ENCODE measurements around the gene LRRC45. TPM values are rescaled to one million over a fixed set of nuclear protein-coding genes. Genes with fewer than 3 reads are reported as not detected.

Gene LRRC45
- total and polyA plus RNA-seq, 9 of the 15 experiments (the other 6 are each of a cell fraction or from before 2014, with no cell fraction given) = 3.5 to 21.5 (median 11.2) TPM; not detected in 2

GRCh38 chr17:82065638-82066303 is 42.7 kb downstream of the LRRC45 start, which contains the start of gene DUS1L (continued):
- TF ChIP-seq E4F1 (CRISPR knock-in tag; IDR thresholded peaks at IDR 0.05; ENCODE audit: borderline replicate concordance) (no peak), ZBTB9 (CRISPR knock-in tag; IDR thresholded peaks at IDR 0.05) (peak; percentile 88), ZNF197 (CRISPR knock-in tag; IDR thresholded peaks at IDR 0.05; ENCODE audit: low read depth) (no peak), DDX20 (tag; IDR thresholded peaks at IDR 0.05; ENCODE audit: low read depth) (no peak), NR4A1 (CRISPR knock-in tag; IDR thresholded peaks at IDR 0.05) (peak; percentile 64; the same call in 1 of the 2 replicates), NR4A1 (tag; IDR thresholded peaks at IDR 0.05) (peak; percentile 84; the same call in 1 of the 2 replicates), PHF8 (IDR thresholded peaks at IDR 0.05; ENCODE audit: borderline replicate concordance, low read length) (peak; percentile 81; the same call in 1 of the 2 replicates), FUS (optimal IDR thresholded peaks at IDR 0.05; ENCODE audit: low read depth, low read length) (peak; percentile 57), ZNF444 (CRISPR knock-in tag; IDR thresholded peaks at IDR 0.05) (no peak), CHCHD3 (CRISPR knock-in tag; IDR thresholded peaks at IDR 0.05) (no peak), MAFK (IDR thresholded peaks at IDR 0.05; ENCODE audit: low read length) (no peak), ZNF24 (IDR thresholded peaks at IDR 0.05) (peak; percentile 35; the same call in 1 of the 2 replicates), NCOA1 (IDR thresholded peaks at IDR 0.05; ENCODE audit: low read depth) (peak; percentile 95), YY1 (IDR thresholded peaks at IDR 0.05; ENCODE audit: borderline replicate concordance in 1 of 3, control insufficient read depth in 1 of 3, extremely low read depth in 1 of 3, insufficient read depth in 3 of 3, insufficient read length in 1 of 3, insufficient replicate concordance in 2 of 3, low read depth in 1 of 3, low read length in 2 of 3) (peak in 2 of 3 experiments; percentile 73 to 81), ZBTB8A (IDR thresholded peaks at IDR 0.05; ENCODE audit: partially characterized antibody) (no peak), BRF2 (IDR thresholded peaks at IDR 0.05; ENCODE audit: borderline replicate concordance, insufficient read depth, insufficient read length) (no peak), CREM (IDR thresholded peaks at IDR 0.05; ENCODE audit: low read depth) (peak; percentile 77), TAF15 (IDR thresholded peaks at IDR 0.05; ENCODE audit: low read depth, low read length) (no peak), THRAP3 (IDR thresholded peaks at IDR 0.05; ENCODE audit: borderline replicate concordance) (0 out of 2 replicates have a peak, but pooled peaks have one; percentile 52), CREBBP (IDR thresholded peaks at IDR 0.05; ENCODE audit: low read depth, low read length) (no peak), ZNF165 (CRISPR knock-in tag; IDR thresholded peaks at IDR 0.05; ENCODE audit: borderline replicate concordance) (no peak; the same call in 1 of the 2 replicates), ZNF384 (IDR thresholded peaks at IDR 0.05; ENCODE audit: low read depth, low read length) (0 out of 2 replicates have a peak, but pooled peaks have one; percentile 36), SIN3A (IDR thresholded peaks at IDR 0.05; ENCODE audit: borderline replicate concordance in 2 of 2, control insufficient read depth in 1 of 2, low read depth in 2 of 2, low read length in 2 of 2) (peak; percentile 41 to 82; a peak in 2 of 4 replicates)
